A549 (cell line): ENCODE data around the gene GJD3. TPM values are rescaled to one million over a fixed set of nuclear protein-coding genes. Genes with fewer than 3 reads are reported as not detected.
"Not testable (repeated sequence)": the region's sequence is repeated elsewhere in the genome, so short reads cannot be mapped to it uniquely, and the experiment has no call there.

ENCODE experiments used
- ATAC-seq, 2 experiments: fragments of 200-7000 bp in 1 of 2; fragments of >200 bp in 1 of 2; cut with Nextera tagmentation in 1 of 2; cut with Tn5 transposase in 1 of 2; 3 replicates each; pipeline versions ENCODE4 v1.8.0 to v1.9.1; 2018 to 2020; ENCODE audit warnings: mild to moderate bottlenecking in 1 of 2, moderate library complexity in 1 of 2
- CTCF ChIA-PET: fragments of 300-600 bp; sonication (Branson Sonifier 250); formaldehyde crosslinking; extraction: SDS; loops from one replicate; lab custom pipeline; 2021; ENCODE audit warnings: antibody characterized with exemption, inconsistent platforms; lab: Yijun Ruan, JAX
- POLR2A ChIA-PET: fragments of 350-600 bp; formaldehyde crosslinking; extraction: SDS; loops from one replicate; lab custom pipeline; 2021; ENCODE audit warnings: antibody characterized with exemption, inconsistent platforms; lab: Yijun Ruan, JAX
- DNase-seq, 2 experiments: peaks; one replicate each; pipeline versions ENCODE4 v3.0.0 to v3.0.0-alpha.2; 2011 to 2016; ENCODE audit warnings: low read depth in 1 of 2, low spot score in 1 of 2
- FAIRE-seq: peaks from 2 replicates; lab custom pipeline; 2011; peaks lifted over from hg19 to GRCh38; lab: Jason Lieb, UNC
- H3K27ac ChIP-seq, 2 experiments: fragments of >200 bp; sonication (Bioruptor Twin); formaldehyde crosslinking; 3 replicates each; pipeline ENCODE4 v1.5.1; 2016 to 2017
- H3K4me1 ChIP-seq: fragments of >200 bp; sonication (Bioruptor Twin); formaldehyde crosslinking; 3 replicates; pipeline ENCODE4 v1.6.1; 2016
- H3K4me2 ChIP-seq: fragments of >200 bp; sonication (Bioruptor Twin); formaldehyde crosslinking; 3 replicates; pipeline ENCODE4 v1.6.1; 2016
- H3K4me3 ChIP-seq: fragments of >200 bp; sonication (Bioruptor Twin); formaldehyde crosslinking; 3 replicates; pipeline ENCODE4 v1.5.1; 2016
- H3K9me3 ChIP-seq: fragments of >200 bp; sonication (Bioruptor Twin); formaldehyde crosslinking; 3 replicates; pipeline ENCODE4 v1.6.1; 2016
- CHD2 ChIP-seq: fragments of 150-350 bp; IDR thresholded peaks from 2 replicates; pipeline ENCODE4 v1.6.1; 2014; ENCODE audit warnings: low read length; ENCODE audit not compliant: partially characterized antibody
- EHF ChIP-seq: fragments of 250-450 bp; sonication (Bioruptor Pico); IDR thresholded peaks from 2 replicates; pipeline ENCODE4 v1.5.0; 2020; ENCODE audit warnings: mild to moderate bottlenecking
- EHMT2 ChIP-seq: fragments of 200-600 bp; sonication (generic); IDR thresholded peaks from 2 replicates; pipeline ENCODE4 v1.6.1; 2016; ENCODE audit warnings: antibody characterized with exemption, low read depth, mild to moderate bottlenecking, moderate library complexity
- FOSB ChIP-seq: fragments of 250-450 bp; sonication (Bioruptor Pico); IDR thresholded peaks from 2 replicates; pipeline ENCODE4 v1.5.0; 2020; ENCODE audit warnings: mild to moderate bottlenecking, moderate library complexity
- FOSL2 ChIP-seq, 2 experiments: fragments of 450-650 bp in 1 of 2; fragments of >200 bp in 1 of 2; sonication (Bioruptor Twin) in 1 of 2; formaldehyde crosslinking; IDR thresholded peaks; 2 replicates each; pipeline versions ENCODE4 v1.5.0 to v1.6.1; 2016 to 2020; ENCODE audit warnings: mild to moderate bottlenecking in 1 of 2, moderate library complexity in 1 of 2
- FOXS1 ChIP-seq: fragments of 250-450 bp; sonication (Bioruptor Pico); IDR thresholded peaks from 2 replicates; pipeline ENCODE4 v1.5.0; 2020; ENCODE audit warnings: mild to moderate bottlenecking, moderate library complexity
- HDAC2 ChIP-seq: fragments of 200-600 bp; sonication (generic); IDR thresholded peaks from 2 replicates; pipeline ENCODE4 v1.6.1; 2016
- HOXB13 ChIP-seq: fragments of 250-450 bp; sonication (Bioruptor Pico); IDR thresholded peaks from 2 replicates; pipeline ENCODE4 v1.5.0; 2020; ENCODE audit warnings: low read depth, mild to moderate bottlenecking, moderate library complexity
- HOXB5 ChIP-seq: fragments of 250-450 bp; sonication (Bioruptor Pico); IDR thresholded peaks from 2 replicates; pipeline ENCODE4 v1.5.0; 2020; ENCODE audit warnings: mild to moderate bottlenecking, moderate library complexity
- KDM1A ChIP-seq: fragments of 200-600 bp; sonication (generic); IDR thresholded peaks from 2 replicates; pipeline ENCODE4 v1.6.1; 2016; ENCODE audit warnings: low read depth, mild to moderate bottlenecking
- KDM5A ChIP-seq: fragments of 200-600 bp; sonication (generic); IDR thresholded peaks from 2 replicates; pipeline ENCODE4 v1.6.1; 2016; ENCODE audit warnings: antibody characterized with exemption, mild to moderate bottlenecking
- MAFK ChIP-seq: fragments of 450-650 bp; IDR thresholded peaks from 2 replicates; pipeline ENCODE4 v1.6.1; 2014; ENCODE audit not compliant: partially characterized antibody
- MYC ChIP-seq: IDR thresholded peaks from 2 replicates; pipeline ENCODE4 v1.6.1; 2012; ENCODE audit warnings: mild to moderate bottlenecking, inconsistent platforms, low read length, improper control_type of control experiment, borderline replicate concordance
- NFE2L2 ChIP-seq: fragments of 150-350 bp; conservative IDR thresholded peaks from 2 replicates; pipeline ENCODE4 v1.6.1; 2014; ENCODE audit warnings: low read length
- NR3C1 ChIP-seq: fragments of >200 bp; sonication (Bioruptor Twin); formaldehyde crosslinking; IDR thresholded peaks from 3 replicates; pipeline ENCODE4 v1.6.1; 2017
- POLR2AphosphoS2 ChIP-seq: conservative IDR thresholded peaks from 2 replicates; pipeline ENCODE4 v1.6.1; 2012; ENCODE audit warnings: low read length, improper control_type of control experiment, inconsistent platforms
- RCOR1 ChIP-seq: fragments of 150-350 bp; IDR thresholded peaks from 2 replicates; pipeline ENCODE4 v1.6.1; 2014; ENCODE audit warnings: antibody characterized with exemption, low read length, low read depth
- REST ChIP-seq: fragments of 200-600 bp; sonication (generic); IDR thresholded peaks from 2 replicates; pipeline ENCODE4 v1.6.1; 2016; ENCODE audit warnings: antibody characterized with exemption, mild to moderate bottlenecking, moderate library complexity
- TFCP2L1 ChIP-seq: fragments of 250-450 bp; sonication (Bioruptor Pico); IDR thresholded peaks from 2 replicates; pipeline ENCODE4 v1.5.0; 2021; ENCODE audit warnings: mild to moderate bottlenecking
- ZC3H11A ChIP-seq: fragments of 450-650 bp; IDR thresholded peaks from 2 replicates; pipeline ENCODE4 v1.6.1; 2014; ENCODE audit warnings: antibody characterized with exemption, mild to moderate bottlenecking
- ZNF302 ChIP-seq: fragments of 250-450 bp; sonication (Bioruptor Pico); IDR thresholded peaks from 2 replicates; pipeline ENCODE4 v1.9.0; 2021; ENCODE audit warnings: inconsistent platforms, mild to moderate bottlenecking, moderate library complexity
- WGBS: methylation state at CpG from one replicate; pipeline ENCODE4 v1.1.6; 2017; ENCODE audit errors: missing lambda C conversion rate; 5-methylcytosine and 5-hydroxymethylcytosine counted together
- polyA plus RNA-seq, 4 experiments: library from polyadenylated mRNA; depleted of rRNA in 3 of 4; stranded (reverse); fragments of >200 nt; fragmentation: RNase III in 1 of 4; extraction: RNeasy Plus Mini Kit Qiagen cat#74134 plus additional on column Dnase treatment in 1 of 4; gene quantifications; 2 replicates in 3 of 4; 3 replicates in 1 of 4; pipeline ENCODE4 v1.2.3, GENCODE V29; 2011 to 2017
- TF ChIP-seq, protein P1 (sequence below): fragments of 450-650 bp; IDR thresholded peaks from 2 replicates; pipeline ENCODE4 v1.6.1; 2014; ENCODE audit warnings: antibody characterized with exemption
- TF ChIP-seq, protein P2 (sequence below): fragments of >200 bp; sonication (Bioruptor Twin); formaldehyde crosslinking; IDR thresholded peaks from 3 replicates; pipeline ENCODE4 v1.6.1; 2016

Gene GJD3
- polyA plus RNA-seq, 2 of the 4 experiments (the other 2 are of a cell fraction) = 0.09 to 0.40 TPM

DNA sequence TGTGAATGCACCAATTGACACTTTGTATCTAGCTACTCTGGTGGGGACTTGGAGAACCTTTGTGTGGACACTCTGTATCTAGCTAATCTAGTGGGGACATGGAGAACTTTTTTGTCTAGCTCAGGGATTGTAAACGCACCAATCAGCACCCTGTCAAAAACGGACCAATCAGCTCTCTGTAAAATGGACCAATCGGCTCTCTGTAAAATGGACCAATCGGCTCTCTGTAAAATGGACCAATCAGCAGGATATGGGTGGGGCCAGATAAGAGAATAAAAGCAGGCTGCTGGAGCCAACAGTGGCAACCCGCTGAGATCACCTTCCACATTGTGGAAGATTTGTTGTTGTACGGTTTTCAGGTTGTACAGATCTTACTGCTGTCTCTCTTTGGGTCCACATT is 12.0 kb upstream of the GJD3 start:
- DNase-seq, H3K4me1 ChIP-seq, POLR2A ChIA-PET, H3K9me3 ChIP-seq, ATAC-seq, H3K27ac ChIP-seq, FAIRE-seq, H3K4me3 ChIP-seq, H3K4me2 ChIP-seq: not testable (repeated sequence)
- WGBS = 69% methylated on average over 6 of the region's 6 CpGs
- CTCF ChIA-PET = interaction anchor here (0.8 to 40.3 kb wide), 11 partner anchors 12 to 362 kb away, joined by 3 to 2395 read pairs (median 5); partner anchors contain the start of genes CDC6, GJD3 and RARA
- TF ChIP-seq MAFK = peak; percentile 54

DNA sequence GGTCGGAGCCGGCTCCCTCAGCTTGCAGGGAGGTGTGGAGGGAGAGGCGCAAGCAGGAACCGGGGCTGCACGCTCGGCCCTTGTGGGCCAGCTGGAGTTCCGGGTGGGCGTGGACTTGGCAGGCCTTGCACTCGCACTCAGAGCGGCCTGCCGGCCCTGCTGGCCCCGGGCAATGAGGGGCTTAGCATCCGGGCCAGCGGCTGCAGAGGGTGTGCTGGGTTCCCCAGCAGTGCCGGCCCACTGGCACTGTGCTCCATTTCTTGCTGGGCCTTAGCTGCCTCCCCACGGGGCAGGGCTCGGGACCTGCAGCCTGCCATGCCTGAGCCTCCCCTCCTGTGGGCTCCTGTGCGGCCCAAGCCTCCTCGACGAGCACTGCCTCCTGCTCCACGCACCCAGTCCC is 11.2 kb upstream of the GJD3 start:
- H3K4me2 ChIP-seq, H3K4me1 ChIP-seq, ATAC-seq, H3K9me3 ChIP-seq, DNase-seq, H3K27ac ChIP-seq, POLR2A ChIA-PET, H3K4me3 ChIP-seq, FAIRE-seq: not testable (repeated sequence)
- CTCF ChIA-PET = interaction anchor here (0.7 to 40.3 kb wide), 13 partner anchors 11 to 362 kb away, joined by 3 to 2395 read pairs (median 7); partner anchors contain the start of genes CDC6, GJD3 and RARA
- whole genome bisulfite sequencing = 80% methylated on average over 13 of the region's 21 CpGs

- 90% methylated on average over 14 of the region's 14 CpGs for WGBS
- no peak for FAIRE-seq
Measured at GRCh38 chr17:40374821-40375498, 10.4 kb upstream of the GJD3 start.

GRCh38 chr17:40373999-40374398 is 9.5 kb upstream of the GJD3 start:
- 68% methylated on average over 8 of the region's 8 CpGs for WGBS
- FAIRE-seq (no peak), ATAC-seq (no peak), DNase-seq (no peak)
- CTCF ChIA-PET = interaction anchor here (2.1 to 40.3 kb wide), 5 partner anchors 9 to 186 kb away, joined by 7 to 2395 read pairs (median 11); partner anchors contain the start of genes CDC6, GJD3 and RARA
- H3K9me3 ChIP-seq = no peaks in the 10 kb centered on the region
- H3K4me3 ChIP-seq = no peak overlapping the region
- H3K4me1 ChIP-seq = peaks cover 9% of the 10 kb centered on the region; the same call in 1 of the 3 replicates
- no peak for TF ChIP-seq EHMT2
- no peak for TF ChIP-seq NFE2L2
- TF ChIP-seq, protein P1, sequence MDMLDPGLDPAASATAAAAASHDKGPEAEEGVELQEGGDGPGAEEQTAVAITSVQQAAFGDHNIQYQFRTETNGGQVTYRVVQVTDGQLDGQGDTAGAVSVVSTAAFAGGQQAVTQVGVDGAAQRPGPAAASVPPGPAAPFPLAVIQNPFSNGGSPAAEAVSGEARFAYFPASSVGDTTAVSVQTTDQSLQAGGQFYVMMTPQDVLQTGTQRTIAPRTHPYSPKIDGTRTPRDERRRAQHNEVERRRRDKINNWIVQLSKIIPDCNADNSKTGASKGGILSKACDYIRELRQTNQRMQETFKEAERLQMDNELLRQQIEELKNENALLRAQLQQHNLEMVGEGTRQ = no peak
- TF ChIP-seq KDM5A = no peak
- no peak for TF ChIP-seq ZC3H11A
- no peak for TF ChIP-seq EHF (CRISPR knock-in tag)
- no peak for TF ChIP-seq FOXS1
- TF ChIP-seq HOXB5 (CRISPR knock-in tag) = no peak
- no peak for TF ChIP-seq FOSB (CRISPR knock-in tag)
- no peak for TF ChIP-seq KDM1A
- TF ChIP-seq POLR2AphosphoS2 = no peak
- TF ChIP-seq HOXB13 (CRISPR knock-in tag) = no peak
- TF ChIP-seq, protein P2, sequence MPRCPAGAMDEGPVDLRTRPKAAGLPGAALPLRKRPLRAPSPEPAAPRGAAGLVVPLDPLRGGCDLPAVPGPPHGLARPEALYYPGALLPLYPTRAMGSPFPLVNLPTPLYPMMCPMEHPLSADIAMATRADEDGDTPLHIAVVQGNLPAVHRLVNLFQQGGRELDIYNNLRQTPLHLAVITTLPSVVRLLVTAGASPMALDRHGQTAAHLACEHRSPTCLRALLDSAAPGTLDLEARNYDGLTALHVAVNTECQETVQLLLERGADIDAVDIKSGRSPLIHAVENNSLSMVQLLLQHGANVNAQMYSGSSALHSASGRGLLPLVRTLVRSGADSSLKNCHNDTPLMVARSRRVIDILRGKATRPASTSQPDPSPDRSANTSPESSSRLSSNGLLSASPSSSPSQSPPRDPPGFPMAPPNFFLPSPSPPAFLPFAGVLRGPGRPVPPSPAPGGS = no peak
- no peak for TF ChIP-seq ZNF302 (CRISPR knock-in tag)
- TF ChIP-seq NR3C1 = no peak
- no peak for TF ChIP-seq REST
- TF ChIP-seq RCOR1 = no peak
- TF ChIP-seq CHD2 = no peak
- no peak for TF ChIP-seq MYC
- POLR2A ChIA-PET = no interaction called here
- H3K4me2 ChIP-seq = no peak overlapping the region
- peak overlapping the region in 1 of 2 experiments; percentile 28; a peak in 1 of 6 replicates for H3K27ac ChIP-seq

More at GRCh38 chr17:40374821-40375498, 10.4 kb upstream of the GJD3 start:
- TF ChIP-seq TFCP2L1 (CRISPR knock-in tag) = no peak
- TF ChIP-seq HDAC2 = no peak
- TF ChIP-seq ZC3H11A = no peak
- TF ChIP-seq FOSL2 (IDR thresholded peaks at IDR 0.05) = no peak
- TF ChIP-seq FOSL2 (CRISPR knock-in tag; IDR thresholded peaks at IDR 0.05) = no peak
- TF ChIP-seq, all 56 proteins: peak for 0
- no peak overlapping the region for H3K27ac ChIP-seq
- H3K9me3 ChIP-seq = no peaks in the 10 kb centered on the region
- peaks cover 9% of the 10 kb centered on the region; the same call in 1 of the 3 replicates for H3K4me1 ChIP-seq
- ChIA-PET CTCF (interaction anchor here (0.7 to 40.3 kb wide), 9 partner anchors 10 to 185 kb away, joined by 3 to 2395 read pairs (median 11); partner anchors contain the start of genes CDC6, GJD3 and RARA), POLR2A (no interaction called here)
- no peak overlapping the region for H3K4me2 ChIP-seq
- ATAC-seq (no peak), DNase-seq (no peak)
- H3K4me3 ChIP-seq = no peak overlapping the region
